Fibroblast of lung (primary cell): ENCODE data around the gene LZTS2. TPM values are rescaled to one million over a fixed set of nuclear protein-coding genes. Genes with fewer than 3 reads are reported as not detected.

Source experiments
- DNase-seq, 2 donors: peaks; one replicate each; pipeline versions ENCODE4 v3.0.0 to v3.0.0-alpha.2; 2010; ENCODE audit warnings: low read depth in 2 of 2
- H2AFZ ChIP-seq: 2 replicates; pipeline ENCODE4 v1.5.1; 2012; ENCODE audit warnings: low read length, control low read depth, inconsistent platforms
- H3K27ac ChIP-seq: 2 replicates; pipeline ENCODE4 v1.5.1; 2011; ENCODE audit warnings: low read length, control low read depth; ENCODE audit not compliant: insufficient read depth
- H3K27me3 ChIP-seq: 2 replicates; pipeline ENCODE4 v1.5.1; 2011; ENCODE audit warnings: mild to moderate bottlenecking, low read length; ENCODE audit not compliant: control insufficient read depth, insufficient read depth
- H3K36me3 ChIP-seq: 2 replicates; pipeline ENCODE4 v1.5.1; 2011; ENCODE audit warnings: low read length; ENCODE audit not compliant: control insufficient read depth, insufficient read depth
- H3K4me1 ChIP-seq: 2 replicates; pipeline ENCODE4 v1.5.1; 2011; ENCODE audit warnings: low read length; ENCODE audit not compliant: control insufficient read depth, insufficient read depth; ENCODE audit errors: extremely low read depth
- H3K4me2 ChIP-seq: 2 replicates; pipeline ENCODE4 v1.5.1; 2011; ENCODE audit warnings: low read length, control low read depth; ENCODE audit not compliant: insufficient read depth; ENCODE audit errors: extremely low read depth
- H3K4me3 ChIP-seq, 4 experiments: fragments of 200-600 bp in 1 of 4; sonication (generic) in 1 of 4; replicated peaks in 1 of 4; 2 replicates each; pipeline ENCODE4 v1.5.1; 2011 to 2016; ENCODE audit warnings: low read length in 4 of 4, low read depth in 3 of 4, mild to moderate bottlenecking in 3 of 4, control low read depth in 2 of 4, inconsistent platforms in 1 of 4, mixed read lengths in 1 of 4; ENCODE audit not compliant: insufficient read depth in 1 of 4; ENCODE audit errors: control extremely low read depth in 1 of 4
- H3K79me2 ChIP-seq: 2 replicates; pipeline ENCODE4 v1.5.1; 2012; ENCODE audit warnings: mild to moderate bottlenecking, low read length, inconsistent platforms; ENCODE audit not compliant: control insufficient read depth, insufficient read depth
- H3K9ac ChIP-seq: 2 replicates; pipeline ENCODE4 v1.5.1; 2011; ENCODE audit warnings: mild to moderate bottlenecking, low read length, control low read depth; ENCODE audit not compliant: insufficient read depth
- H3K9me3 ChIP-seq: 2 replicates; pipeline ENCODE4 v1.5.1; 2012; ENCODE audit warnings: low read depth, low read length; ENCODE audit not compliant: control insufficient read depth, insufficient read depth
- H4K20me1 ChIP-seq: 2 replicates; pipeline ENCODE4 v1.5.1; 2011; ENCODE audit warnings: low read length; ENCODE audit not compliant: control insufficient read depth, insufficient read depth; ENCODE audit errors: extremely low read depth
- CTCF ChIP-seq, 2 donors: IDR thresholded peaks in 1 of 2; conservative IDR thresholded peaks in 1 of 2; 1 replicate in 1 of 2; 2 replicates in 1 of 2; pipeline ENCODE4 v1.5.1; 2011 to 2012; ENCODE audit warnings: low read length in 2 of 2, control low read depth in 1 of 2, inconsistent platforms in 1 of 2, low read depth in 1 of 2, mild to moderate bottlenecking in 1 of 2
- EZH2 ChIP-seq: IDR thresholded peaks from 2 replicates; pipeline ENCODE4 v1.5.1; 2012; ENCODE audit warnings: low read length, control low read depth, mild to moderate bottlenecking; ENCODE audit errors: missing control alignments
- polyA plus RNA-seq, 2 donors: library from polyadenylated mRNA; depleted of rRNA in 1 of 2; stranded (reverse) in 1 of 2; unstranded in 1 of 2; fragments of >200 nt; gene quantifications; 2 replicates each; pipeline ENCODE4 v1.2.1, GENCODE V29; 2011 to 2012; ENCODE audit warnings: missing spikeins in 1 of 2
- total RNA-seq: library from RNA; depleted of rRNA; stranded (reverse); fragments of >200 nt; gene quantifications from 2 replicates; pipeline ENCODE4 v1.2.1, GENCODE V29; 2014

LZTS2 gene
- total and polyA plus RNA-seq, 2 donors (not counting 1 experiment from before 2014, with no cell fraction given), result 34.7 to 120 TPM

- TF ChIP-seq EZH2, result no peak
- no peak for TF ChIP-seq CTCF (conservative IDR thresholded peaks at IDR 0.05 in 1 of 2, IDR thresholded peaks at IDR 0.05 in 1 of 2; ENCODE audit: low read depth in 1 of 2, low read length in 2 of 2)
- H2AFZ ChIP-seq, result peak overlapping the region; percentile 2
- peaks cover 27% of the 10 kb centered on the region for H3K4me1 ChIP-seq
- H3K36me3 ChIP-seq, result peaks cover 15% of the 10 kb centered on the region
- H3K9me3 ChIP-seq, result no peaks in the 10 kb centered on the region
- peak overlapping the region; percentile 99 for H3K4me2 ChIP-seq
- H4K20me1 ChIP-seq, result peaks cover 2% of the 10 kb centered on the region
- peaks cover 35% of the 10 kb centered on the region for H3K79me2 ChIP-seq
- H3K9ac ChIP-seq, result peak overlapping the region; percentile 95
- H3K4me3 ChIP-seq, result peak overlapping the region; percentile 73 to 98 (median 84)
- peak overlapping the region; percentile 96 for H3K27ac ChIP-seq
- DNase-seq, result peak; percentile 83 to 87
- no peaks in the 10 kb centered on the region for H3K27me3 ChIP-seq
These were observed 1.2 kb upstream of the LZTS2 start for GRCh38 chr10:100998183-100998990.

GRCh38 chr10:100998991-100999741 is 442 bp upstream of the LZTS2 start:
- H3K4me3 ChIP-seq, result peak overlapping the region; percentile 73 to 98 (median 84)
- H2AFZ ChIP-seq, result peak overlapping the region; percentile 2
- peaks cover 43% of the 10 kb centered on the region for H3K79me2 ChIP-seq
- H3K9ac ChIP-seq, result peak overlapping the region; percentile 95
- H3K4me2 ChIP-seq, result peak overlapping the region; percentile 99
- H4K20me1 ChIP-seq, result peaks cover 2% of the 10 kb centered on the region
- no peak for TF ChIP-seq EZH2
- TF ChIP-seq CTCF (conservative IDR thresholded peaks at IDR 0.05 in 1 of 2, IDR thresholded peaks at IDR 0.05 in 1 of 2; ENCODE audit: low read depth in 1 of 2, low read length in 2 of 2), result peak; percentile 53
- DNase-seq, result peak; percentile 71 to 74
- no peaks in the 10 kb centered on the region for H3K27me3 ChIP-seq
- H3K4me1 ChIP-seq, result peaks cover 27% of the 10 kb centered on the region
- H3K36me3 ChIP-seq, result peaks cover 22% of the 10 kb centered on the region
- H3K9me3 ChIP-seq, result no peaks in the 10 kb centered on the region
- H3K27ac ChIP-seq, result peak overlapping the region; percentile 96
